GM23248 (cell line): ENCODE results near the gene SLC25A21.

Experiments
- EZH2 ChIP-seq: fragments of 200-600 bp; sonication (generic); IDR thresholded peaks from 2 replicates; pipeline ENCODE4 v1.6.1; 2018; ENCODE audit warnings: antibody characterized with exemption, mild to moderate bottlenecking; ENCODE audit not compliant: insufficient read depth, poor library complexity, severe bottlenecking
- EZH2phosphoT487 ChIP-seq: fragments of 200-600 bp; sonication (generic); IDR thresholded peaks from 2 replicates; pipeline ENCODE4 v1.6.1; 2018; ENCODE audit warnings: antibody characterized with exemption, moderate library complexity, mild to moderate bottlenecking, low read depth; ENCODE audit not compliant: insufficient read depth

GRCh38 chr14:36934304-36934703 is 238.1 kb downstream of the SLC25A21 start:
- TF ChIP-seq EZH2phosphoT487, result no peak
- no peak for TF ChIP-seq EZH2
